Lower leg skin (tissue), 4 donors: ENCODE measurements around the gene THOC5. TPM values are rescaled to one million over a fixed set of nuclear protein-coding genes. Genes with fewer than 3 reads are reported as not detected.

Experiments used
- DNase-seq, 2 donors: peaks; one replicate each; pipeline ENCODE4 v3.0.0-alpha.2; 2019; ENCODE audit warnings: low spot score in 2 of 2
- H3K4me3 ChIP-seq: fragments of 200-600 bp; sonication (generic); 2 replicates; pipeline ENCODE4 v1.5.1; 2017; ENCODE audit warnings: mild to moderate bottlenecking, low read depth; ENCODE audit not compliant: poor library complexity, severe bottlenecking
- CTCF ChIP-seq, 3 donors: fragments of 450-650 bp; IDR thresholded peaks; one replicate each; pipeline ENCODE4 v1.5.1; 2016; ENCODE audit warnings: antibody characterized with exemption in 3 of 3, mild to moderate bottlenecking in 3 of 3, moderate library complexity in 2 of 3
- POLR2A ChIP-seq, 2 donors: fragments of 450-650 bp; IDR thresholded peaks; one replicate each; pipeline ENCODE4 v1.6.1; 2016 to 2017; ENCODE audit warnings: antibody characterized with exemption in 2 of 2, mild to moderate bottlenecking in 1 of 2, moderate library complexity in 1 of 2
- WGBS, 2 donors: methylation state at CpG; one replicate each; pipeline ENCODE4 v1.1.5; 2018; 5-methylcytosine and 5-hydroxymethylcytosine counted together
- intact Hi-C: fragments of 100-400 bp; cut with DNase I; formaldehyde crosslinking; loops from one replicate; pipeline ENCODE4 v1.15.0; 2023; ENCODE audit warnings: low total_unique reads
- total RNA-seq, 4 donors: library from RNA; depleted of rRNA; stranded (reverse); fragments of >200 nt; gene quantifications; one replicate each; pipeline ENCODE4 v1.1.0, GENCODE V29; 2016

Gene THOC5
- total RNA-seq, 4 donors from 2014 or later, result 14.2 to 30.5 (median 23.3) TPM

- intact Hi-C loops, result no loop called here
- no peak overlapping the region for H3K4me3 ChIP-seq
- DNase-seq, result no peak
- 15 to 25% methylated on average over 15 of the region's 15 CpGs for WGBS, 2 donors
- TF ChIP-seq CTCF (IDR thresholded peaks at IDR 0.05) (no peak), POLR2A (IDR thresholded peaks at IDR 0.05) (no peak)
Measured at GRCh38 chr22:29481265-29482000, 72.1 kb downstream of the THOC5 start.

GRCh38 chr22:29480512-29481264 lies 72.9 kb downstream of the THOC5 start:
- TF ChIP-seq POLR2A (IDR thresholded peaks at IDR 0.05), result no peak
- no peak for TF ChIP-seq CTCF (IDR thresholded peaks at IDR 0.05)
- intact Hi-C loops, result no loop called here
- 6 to 18% methylated on average over 7 to 52 of the region's 107 CpGs for WGBS, 2 donors
- no peak overlapping the region for H3K4me3 ChIP-seq
- DNase-seq, result no peak

- DNase-seq, result no peak
- intact Hi-C loops, result no loop called here
- H3K4me3 ChIP-seq, result no peak overlapping the region
- WGBS, 2 donors, result 3 to 6% methylated on average over 18 to 23 of the region's 39 CpGs
- no peak for TF ChIP-seq POLR2A (IDR thresholded peaks at IDR 0.05)
- no peak for TF ChIP-seq CTCF (IDR thresholded peaks at IDR 0.05)
Measured at GRCh38 chr22:29480262-29480511, 73.4 kb downstream of the THOC5 start.

DNA sequence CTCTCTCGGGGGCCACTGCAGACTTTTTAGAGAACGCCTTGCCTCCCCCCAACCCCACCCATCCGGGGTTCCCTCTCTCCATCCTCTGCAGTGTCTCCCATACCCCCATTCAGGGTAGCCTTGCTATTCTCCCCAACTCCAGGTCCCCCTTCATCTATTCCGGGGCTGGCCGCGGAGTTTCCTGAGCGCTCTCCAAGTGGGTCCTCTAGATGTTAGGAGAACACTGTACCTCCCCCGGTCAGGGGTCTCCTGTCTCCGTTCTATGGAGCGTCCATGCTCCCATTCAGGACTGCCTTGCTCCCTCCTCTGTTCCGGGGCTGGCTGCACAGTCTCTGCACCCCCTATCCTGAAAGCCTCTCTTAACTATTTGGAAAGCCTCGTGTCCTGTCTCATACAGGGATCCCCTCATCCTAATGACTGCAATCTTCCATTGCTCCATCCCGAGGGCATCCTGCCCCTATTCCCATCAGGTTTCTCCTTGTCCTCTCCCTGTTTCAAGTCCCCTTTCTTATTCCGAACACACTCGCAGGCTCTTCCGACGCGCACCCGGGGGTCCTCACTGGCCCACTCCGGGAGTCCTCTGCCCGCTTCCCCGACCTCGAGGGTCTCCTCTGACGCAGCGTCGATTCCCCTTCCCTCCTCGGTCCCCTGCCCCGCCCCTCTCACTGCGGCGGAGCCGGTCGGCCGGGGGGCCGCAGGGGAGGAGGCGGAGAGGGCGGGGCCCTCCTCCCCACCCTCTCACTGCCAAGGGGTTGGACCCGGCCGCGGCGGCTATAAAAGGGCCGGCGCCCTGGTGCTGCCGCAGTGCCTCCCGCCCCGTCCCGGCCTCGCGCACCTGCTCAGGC lies 73.9 kb downstream of the THOC5 start, which contains the start of gene NEFH:
NEFH (plus strand) TSS at position 802 of the 845 bp plus-strand sequence. CDS start 45 bp downstream, outside the sequence.
- no peak for TF ChIP-seq CTCF (IDR thresholded peaks at IDR 0.05)
- TF ChIP-seq POLR2A (IDR thresholded peaks at IDR 0.05), result no peak
- no peak for DNase-seq
- no peak within 1 kb of the TSS for H3K4me3 ChIP-seq
- intact Hi-C loops, result no loop called here
- WGBS, 2 donors, result 5 to 7% methylated on average over 34 to 35 of the region's 48 CpGs

DNA sequence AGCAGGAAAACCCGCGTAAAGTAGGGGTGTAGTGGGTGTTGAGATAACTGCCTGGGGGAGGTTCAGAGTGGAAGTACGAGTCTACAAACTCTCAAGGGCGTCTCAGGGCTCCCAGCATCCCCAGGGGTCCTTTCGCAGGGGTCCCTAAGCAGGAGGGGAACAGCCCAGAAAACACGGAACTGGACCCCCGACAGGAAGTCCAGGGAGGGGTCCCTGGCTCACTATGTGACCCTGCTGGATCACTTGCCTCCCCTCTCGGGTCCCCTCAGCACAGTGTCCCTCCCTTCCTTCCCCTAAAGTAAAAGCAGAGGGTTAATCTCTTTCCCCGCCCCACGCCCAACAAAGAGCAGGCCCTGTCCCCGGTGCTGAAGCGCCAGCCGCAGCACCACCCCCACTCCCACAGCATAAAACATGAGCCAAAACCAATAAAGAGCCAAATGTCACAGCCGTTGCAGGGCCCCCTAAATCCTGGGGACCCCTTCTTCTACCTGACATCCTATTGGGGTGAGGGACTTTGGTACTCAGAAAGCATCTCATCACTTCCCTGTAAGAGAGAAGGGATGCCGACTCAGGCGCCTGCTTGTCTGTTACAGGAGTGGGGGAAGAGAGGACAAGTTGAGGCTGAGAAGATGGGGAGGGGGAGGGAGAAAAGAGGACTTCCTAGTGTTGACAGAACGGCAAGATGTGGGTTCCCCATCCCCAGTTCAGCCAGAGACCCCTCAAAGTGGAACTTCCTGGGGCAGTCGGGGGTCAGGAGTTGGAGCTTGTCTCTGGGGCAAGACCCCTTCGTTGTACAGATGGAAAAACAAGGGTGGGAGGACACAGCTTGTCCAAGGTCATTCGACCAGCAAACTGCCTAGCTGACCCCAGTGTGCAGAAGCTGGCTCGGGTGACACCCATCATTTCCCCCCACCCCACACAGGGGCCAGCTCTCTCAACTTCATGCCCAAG lies 75.0 kb downstream of the THOC5 start:
- intact Hi-C loops, result no loop called here
- 12 to 15% methylated on average over 20 to 21 of the region's 21 CpGs for WGBS, 2 donors
- no peak for DNase-seq
- TF ChIP-seq CTCF (IDR thresholded peaks at IDR 0.05) (no peak), POLR2A (IDR thresholded peaks at IDR 0.05) (no peak)
- H3K4me3 ChIP-seq, result no peak overlapping the region
